Tibial artery (tissue), 4 donors: Measurements from ENCODE around the gene CSRNP3.

Experiments
- DNase-seq, 2 donors: peaks; one replicate each; pipeline ENCODE4 v3.0.0-alpha.2; 2019
- H3K27ac ChIP-seq, 2 donors: fragments of 200-600 bp; sonication (generic) in 1 of 2; 1 replicate in 1 of 2; 2 replicates in 1 of 2; pipeline ENCODE4 v1.5.1; 2018 to 2019; ENCODE audit warnings: mild to moderate bottlenecking in 1 of 2
- H3K27me3 ChIP-seq, 2 donors: fragments of 200-600 bp; sonication (generic) in 1 of 2; one replicate each; pipeline versions ENCODE4 v1.5.1 to v1.6.0; 2016 to 2019
- H3K36me3 ChIP-seq, 3 donors: fragments of 200-600 bp; sonication (generic) in 2 of 3; one replicate each; pipeline ENCODE4 v1.5.1; 2016 to 2019; ENCODE audit warnings: mild to moderate bottlenecking in 2 of 3
- H3K4me1 ChIP-seq, 4 donors: fragments of 200-600 bp; sonication (generic) in 2 of 4; 1 replicate in 3 of 4; 2 replicates in 1 of 4; pipeline ENCODE4 v1.5.1; 2016 to 2019
- H3K4me3 ChIP-seq, 2 donors: fragments of 200-600 bp; sonication (generic) in 1 of 2; 1 replicate in 1 of 2; 2 replicates in 1 of 2; pipeline ENCODE4 v1.5.1; 2018 to 2019; ENCODE audit warnings: mild to moderate bottlenecking in 2 of 2
- H3K9me3 ChIP-seq, 3 donors: fragments of 200-600 bp; sonication (generic) in 1 of 3; one replicate each; pipeline ENCODE4 v1.5.1; 2016 to 2019
- CTCF ChIP-seq, 2 experiments: fragments of 200-600 bp in 1 of 2; fragments of 450-650 bp in 1 of 2; IDR thresholded peaks; one replicate each; pipeline ENCODE4 v1.5.1; 2017 to 2019; ENCODE audit warnings: antibody characterized with exemption in 2 of 2, mild to moderate bottlenecking in 1 of 2, moderate library complexity in 1 of 2
- intact Hi-C: fragments of 100-400 bp; cut with DNase I; formaldehyde crosslinking; loops from one replicate; pipeline ENCODE4 v1.15.0; 2023; ENCODE audit warnings: low total_unique reads

CSRNP3 gene

GRCh38 chr2:165571477-165571876 lies 102.0 kb downstream of the CSRNP3 start:
- Histone ChIP-seq H3K9me3 (no peaks in the 10 kb centered on the region), H3K36me3 (no peaks in the 10 kb centered on the region), H3K27ac (no peak overlapping the region), H3K27me3 (no peaks in the 10 kb centered on the region), H3K4me1 (peaks cover 0 to 7% (median 0%) of the 10 kb centered on the region in 4 donors), H3K4me3 (no peak overlapping the region)
- no peak for TF ChIP-seq CTCF (IDR thresholded peaks at IDR 0.05)
- intact Hi-C loops, result no loop called here
- DNase-seq, result no peak

GRCh38 chr2:165572151-165572550 lies 102.7 kb downstream of the CSRNP3 start:
- no peak for TF ChIP-seq CTCF (IDR thresholded peaks at IDR 0.05)
- intact Hi-C loops, result no loop called here
- no peaks in the 10 kb centered on the region for H3K27me3 ChIP-seq
- no peak overlapping the region for H3K4me3 ChIP-seq
- DNase-seq, result no peak
- peaks cover 0 to 7% (median 0%) of the 10 kb centered on the region in 4 donors for H3K4me1 ChIP-seq
- no peak overlapping the region for H3K27ac ChIP-seq
- no peaks in the 10 kb centered on the region for H3K36me3 ChIP-seq
- no peaks in the 10 kb centered on the region for H3K9me3 ChIP-seq

- peak overlapping the region; percentile 16 to 33 for H3K27ac ChIP-seq
- H3K36me3 ChIP-seq, result no peaks in the 10 kb centered on the region
- H3K9me3 ChIP-seq, result no peaks in the 10 kb centered on the region
- H3K27me3 ChIP-seq, result no peaks in the 10 kb centered on the region
- peak in 1 of 2 donors; percentile 19 for DNase-seq
- peak overlapping the region; percentile 39 to 46 for H3K4me3 ChIP-seq
- intact Hi-C loops, result no loop called here
- H3K4me1 ChIP-seq, result peaks cover 0 to 7% (median 0%) of the 10 kb centered on the region in 4 donors
- no peak for TF ChIP-seq CTCF (IDR thresholded peaks at IDR 0.05)
Observed at GRCh38 chr2:165573534-165574461, 104.3 kb downstream of the CSRNP3 start.

DNA sequence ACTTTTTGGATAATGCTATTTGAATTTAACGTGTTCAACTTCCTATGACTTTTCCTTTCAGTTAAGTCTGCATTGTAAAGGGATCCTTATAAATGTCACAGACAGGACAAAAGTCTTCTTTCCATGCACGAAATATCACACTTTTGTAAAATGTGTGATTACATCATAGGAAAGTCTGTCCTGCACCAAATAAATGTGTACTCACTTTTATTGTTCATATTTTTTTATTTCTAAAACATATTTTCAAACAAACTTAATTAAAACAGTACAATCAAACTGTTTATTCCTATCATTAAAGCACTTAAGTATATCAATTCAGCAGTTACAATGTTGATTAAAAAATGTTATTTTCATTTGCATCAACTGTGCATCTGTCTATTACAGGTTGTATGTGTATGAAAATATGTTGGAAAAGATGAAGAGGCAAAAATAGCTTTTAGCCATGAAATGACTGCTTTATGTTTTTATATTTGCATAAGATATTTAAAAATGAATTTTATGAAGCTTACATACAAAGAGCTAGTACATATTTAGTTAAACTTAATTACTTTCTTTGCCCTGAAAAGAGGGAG lies 105.6 kb downstream of the CSRNP3 start:
- no peaks in the 10 kb centered on the region for H3K27me3 ChIP-seq
- no peak for TF ChIP-seq CTCF (IDR thresholded peaks at IDR 0.05)
- H3K27ac ChIP-seq, result no peak overlapping the region
- intact Hi-C loops, result no loop called here
- no peaks in the 10 kb centered on the region for H3K9me3 ChIP-seq
- H3K36me3 ChIP-seq, result no peaks in the 10 kb centered on the region
- peak overlapping the region in 1 of 2 donors; percentile 46 for H3K4me3 ChIP-seq
- peaks cover 0 to 7% (median 0%) of the 10 kb centered on the region in 4 donors for H3K4me1 ChIP-seq
- no peak for DNase-seq

DNA sequence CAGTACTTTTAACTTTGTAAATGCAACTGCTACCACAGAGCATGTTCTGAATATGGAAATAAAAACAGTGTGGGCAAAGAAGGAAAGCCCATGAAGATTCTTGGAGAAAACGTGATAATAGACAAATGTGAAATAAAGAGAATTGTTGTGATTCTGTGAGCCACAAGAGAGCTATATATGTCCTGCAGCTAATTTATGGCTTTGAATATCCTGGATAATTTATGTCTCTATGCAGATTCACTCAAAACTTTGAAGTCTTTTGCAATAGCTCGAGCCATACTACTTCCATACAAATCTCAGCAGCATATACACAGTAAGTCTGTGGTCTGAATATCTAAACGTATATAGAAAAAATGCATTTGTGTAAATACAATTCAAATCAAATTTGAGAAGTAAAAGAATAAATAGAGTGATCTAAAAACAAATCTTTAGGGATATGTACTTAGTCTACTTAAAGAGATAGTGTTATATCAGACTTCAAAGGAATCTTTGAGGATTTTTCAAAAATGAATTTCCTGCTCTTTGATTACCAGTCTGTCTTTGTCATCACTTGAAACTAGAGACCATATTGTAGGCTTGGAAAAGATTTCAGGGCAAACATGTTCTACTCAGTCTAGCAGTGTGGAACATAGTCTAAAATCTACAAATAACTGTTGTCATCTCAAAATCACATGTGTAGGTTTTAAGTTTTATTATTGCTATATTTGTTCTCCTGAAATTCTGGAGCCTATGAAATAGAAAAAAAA lies 107.1 kb downstream of the CSRNP3 start:
- H3K4me3 ChIP-seq, result no peak overlapping the region
- no peaks in the 10 kb centered on the region for H3K36me3 ChIP-seq
- intact Hi-C loops, result no loop called here
- no peak for DNase-seq
- no peaks in the 10 kb centered on the region for H3K9me3 ChIP-seq
- TF ChIP-seq CTCF (IDR thresholded peaks at IDR 0.05), result no peak
- H3K27me3 ChIP-seq, result no peaks in the 10 kb centered on the region
- no peak overlapping the region for H3K27ac ChIP-seq
- peaks cover 0 to 7% (median 0%) of the 10 kb centered on the region in 4 donors for H3K4me1 ChIP-seq
